GM23338 (cell line): ENCODE results near the gene TJP1. TPM values are rescaled to one million over a fixed set of nuclear protein-coding genes. Genes with fewer than 3 reads are reported as not detected.

Experiments
- ATAC-seq: fragments of 200-7000 bp; cut with Tn5 transposase; 3 replicates; pipeline ENCODE4 v1.9.1; 2020
- DNase-seq: peaks from one replicate; pipeline ENCODE4 v3.0.0-alpha.2; 2015; ENCODE audit warnings: low spot score
- H2AFZ ChIP-seq: fragments of 200-600 bp; sonication (generic); 2 replicates; pipeline ENCODE4 v1.8.0; 2016; ENCODE audit warnings: antibody characterized with exemption, mild to moderate bottlenecking, moderate library complexity
- H3F3A ChIP-seq: fragments of 200-600 bp; sonication (generic); replicated peaks from 2 replicates; pipeline ENCODE4 v1.8.0; 2017; ENCODE audit warnings: antibody characterized with exemption, mixed run types, low read depth
- H3K27ac ChIP-seq: fragments of 200-600 bp; sonication (generic); 2 replicates; pipeline ENCODE4 v1.6.1; 2016; ENCODE audit warnings: low read depth
- H3K27me3 ChIP-seq: fragments of 200-600 bp; sonication (generic); 2 replicates; pipeline ENCODE4 v1.8.0; 2016; ENCODE audit warnings: mild to moderate bottlenecking, mixed run types, moderate library complexity; ENCODE audit not compliant: insufficient read depth
- H3K36me3 ChIP-seq: fragments of 200-600 bp; sonication (generic); 2 replicates; pipeline ENCODE4 v1.8.0; 2016; ENCODE audit warnings: mild to moderate bottlenecking; ENCODE audit not compliant: insufficient read depth
- H3K4me1 ChIP-seq: fragments of 200-600 bp; sonication (generic); 2 replicates; pipeline ENCODE4 v1.8.0; 2016; ENCODE audit warnings: mild to moderate bottlenecking, moderate library complexity; ENCODE audit not compliant: insufficient read depth
- H3K4me2 ChIP-seq: fragments of 200-600 bp; sonication (generic); 2 replicates; pipeline ENCODE4 v1.7.1; 2017; ENCODE audit warnings: mixed run types
- H3K4me3 ChIP-seq: fragments of 200-600 bp; sonication (generic); 2 replicates; pipeline ENCODE4 v1.6.1; 2016; ENCODE audit warnings: mixed run types
- H3K79me2 ChIP-seq: fragments of 200-600 bp; sonication (generic); replicated peaks from 2 replicates; pipeline ENCODE4 v1.8.0; 2017; ENCODE audit warnings: mild to moderate bottlenecking; ENCODE audit not compliant: insufficient read depth
- H3K9me2 ChIP-seq: fragments of 200-600 bp; sonication (generic); 2 replicates; pipeline ENCODE4 v1.8.0; 2017; ENCODE audit not compliant: insufficient read depth
- H4K20me1 ChIP-seq: fragments of 200-600 bp; sonication (generic); replicated peaks from 2 replicates; pipeline ENCODE4 v1.8.0; 2017; ENCODE audit warnings: mild to moderate bottlenecking; ENCODE audit not compliant: insufficient read depth
- H3K27ac Mint-ChIP-seq: 2 replicates; pipeline ENCODE4 v1.8.0; 2020; ENCODE audit warnings: inconsistent platforms, mild to moderate bottlenecking, moderate library complexity, mixed read lengths
- H3K27me3 Mint-ChIP-seq: 3 replicates; pipeline ENCODE4 v1.8.0; 2022; ENCODE audit warnings: low read depth, mild to moderate bottlenecking, moderate library complexity, mixed read lengths, inconsistent platforms; ENCODE audit not compliant: insufficient read depth, poor library complexity
- H3K36me3 Mint-ChIP-seq: 3 replicates; pipeline ENCODE4 v1.8.0; 2021; ENCODE audit warnings: low read depth, mild to moderate bottlenecking, inconsistent platforms, moderate library complexity, mixed read lengths
- H3K4me1 Mint-ChIP-seq: 3 replicates; pipeline ENCODE4 v1.8.0; 2020; ENCODE audit warnings: mild to moderate bottlenecking, inconsistent platforms, mixed read lengths
- H3K4me3 Mint-ChIP-seq: 3 replicates; pipeline ENCODE4 v1.8.0; 2021; ENCODE audit warnings: moderate library complexity, mild to moderate bottlenecking, inconsistent platforms, mixed read lengths
- H3K9me3 Mint-ChIP-seq: 3 replicates; pipeline ENCODE4 v1.8.0; 2020; ENCODE audit warnings: moderate library complexity, mild to moderate bottlenecking, inconsistent platforms, mixed read lengths
- CREB1 ChIP-seq: fragments of 250-450 bp; sonication (Bioruptor Pico); IDR thresholded peaks from 2 replicates; pipeline ENCODE4 v1.5.0; 2020; ENCODE audit warnings: low read depth, mild to moderate bottlenecking, moderate library complexity
- ETS1 ChIP-seq: IDR thresholded peaks from 2 replicates; pipeline ENCODE4 v1.6.1; 2016; ENCODE audit warnings: antibody characterized with exemption
- EZH2 ChIP-seq: fragments of 200-600 bp; sonication (generic); IDR thresholded peaks from one replicate; pipeline ENCODE4 v1.8.0; 2017; ENCODE audit warnings: antibody characterized with exemption, mild to moderate bottlenecking, low read depth; ENCODE audit not compliant: unreplicated experiment
- EZH2phosphoT487 ChIP-seq: fragments of 200-600 bp; sonication (generic); IDR thresholded peaks from one replicate; pipeline ENCODE4 v1.8.1; 2018; ENCODE audit warnings: antibody characterized with exemption; ENCODE audit not compliant: unreplicated experiment
- JUNB ChIP-seq: IDR thresholded peaks from one replicate; pipeline ENCODE4 v1.6.1; 2016; ENCODE audit warnings: antibody characterized with exemption; ENCODE audit not compliant: unreplicated experiment
- NANOG ChIP-seq: IDR thresholded peaks from 2 replicates; pipeline ENCODE4 v1.6.1; 2016; ENCODE audit warnings: antibody characterized with exemption, borderline replicate concordance
- POLR2AphosphoS5 ChIP-seq: IDR thresholded peaks from 2 replicates; pipeline ENCODE4 v1.6.1; 2016; ENCODE audit warnings: antibody characterized with exemption, low read depth
- STAT1 ChIP-seq: IDR thresholded peaks from one replicate; pipeline ENCODE4 v1.6.1; 2016; ENCODE audit warnings: antibody characterized with exemption; ENCODE audit not compliant: unreplicated experiment
- ZNF114 ChIP-seq: fragments of 250-450 bp; sonication (Bioruptor Pico); IDR thresholded peaks from 2 replicates; pipeline ENCODE4 v1.5.0; 2020; ENCODE audit warnings: mild to moderate bottlenecking, moderate library complexity
- ZNF331 ChIP-seq: fragments of 250-450 bp; sonication (Bioruptor Pico); IDR thresholded peaks from 2 replicates; pipeline ENCODE4 v1.5.0; 2020; ENCODE audit warnings: low read depth, mild to moderate bottlenecking, moderate library complexity
- polyA plus RNA-seq: library from polyadenylated mRNA; unstranded; fragments of >200 nt; fragmentation: Nextera tagmentation; extraction: Ambion mirVana; gene quantifications from 2 replicates; pipeline ENCODE4 v1.2.1, GENCODE V29; 2016
- total RNA-seq: library from RNA; depleted of rRNA; stranded (reverse); fragments of >200 nt; shearing (Covaris generic); gene quantifications from 2 replicates; pipeline ENCODE4 v1.2.3, GENCODE V29; 2014
- TF ChIP-seq, protein P1 (sequence below): IDR thresholded peaks from one replicate; pipeline ENCODE4 v1.6.1; 2018; ENCODE audit warnings: antibody characterized with exemption; ENCODE audit not compliant: unreplicated experiment
- TF ChIP-seq, protein P2 (sequence below), 2 experiments: fragments of 200-600 bp in 1 of 2; sonication (generic) in 1 of 2; conservative IDR thresholded peaks; 2 replicates each; pipeline versions ENCODE4 v1.5.1 to v1.6.1; 2016 to 2017; ENCODE audit warnings: antibody characterized with exemption in 2 of 2, low read depth in 2 of 2, mild to moderate bottlenecking in 2 of 2, moderate library complexity in 1 of 2
- TF ChIP-seq, protein P3 (sequence below): fragments of 250-450 bp; sonication (Bioruptor Pico); IDR thresholded peaks from 2 replicates; pipeline ENCODE4 v1.5.0; 2020; ENCODE audit warnings: mild to moderate bottlenecking, moderate library complexity

TJP1 gene
- total and polyA plus RNA-seq, 2 experiments from 2014 or later: 76.2 to 116 TPM

DNA sequence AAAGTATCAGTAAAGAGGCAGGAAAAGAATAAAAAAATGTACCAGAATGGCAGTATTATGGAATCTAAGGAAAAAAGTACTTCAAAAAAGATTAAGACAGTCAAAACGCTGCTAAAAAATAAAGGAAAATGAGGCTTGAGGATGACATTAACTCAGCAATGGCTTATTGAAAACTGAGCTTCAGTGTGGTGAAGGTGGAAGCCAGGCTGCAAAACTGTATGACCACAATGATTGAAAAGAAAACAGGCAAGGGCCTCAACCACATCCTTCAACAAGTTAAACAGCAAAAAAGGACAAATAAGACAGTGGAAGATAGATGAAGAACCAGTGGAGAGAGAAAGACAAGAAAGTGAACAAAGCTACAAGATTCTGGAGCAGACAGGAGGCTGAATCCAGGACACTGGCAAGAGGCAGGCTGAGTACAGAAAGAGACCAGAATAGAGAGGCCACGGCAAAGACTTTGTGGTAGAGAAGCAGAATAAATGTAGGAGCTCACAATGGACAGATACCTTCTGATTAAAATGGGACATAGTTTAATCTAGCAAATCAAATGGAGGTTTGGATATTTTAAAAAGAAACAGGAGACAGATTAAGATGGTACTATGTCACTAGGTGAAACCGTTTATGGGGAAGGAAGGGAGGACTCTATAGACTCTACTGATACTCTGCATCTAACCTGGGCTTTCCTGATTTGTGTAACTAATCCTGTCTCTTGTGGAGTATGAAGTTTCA lies 86.1 kb downstream of the TJP1 start:
- no peaks in the 10 kb centered on the region for H3K27me3 ChIP-seq
- H3K9me2 ChIP-seq: no peaks in the 10 kb centered on the region
- no peak for DNase-seq
- no peak overlapping the region for H3K4me3 Mint-ChIP-seq
- H2AFZ ChIP-seq: no peak overlapping the region
- peaks cover 5% of the 10 kb centered on the region; the same call in 1 of the 2 replicates for H4K20me1 ChIP-seq
- H3K4me1 Mint-ChIP-seq: no peaks in the 10 kb centered on the region
- no peak for TF ChIP-seq CREB1
- no peak for TF ChIP-seq ZNF114 (CRISPR knock-in tag)
- TF ChIP-seq JUNB: no peak
- no peak for TF ChIP-seq EZH2
- no peak for TF ChIP-seq EZH2phosphoT487
- no peak for TF ChIP-seq POLR2AphosphoS5
- TF ChIP-seq, protein P1, sequence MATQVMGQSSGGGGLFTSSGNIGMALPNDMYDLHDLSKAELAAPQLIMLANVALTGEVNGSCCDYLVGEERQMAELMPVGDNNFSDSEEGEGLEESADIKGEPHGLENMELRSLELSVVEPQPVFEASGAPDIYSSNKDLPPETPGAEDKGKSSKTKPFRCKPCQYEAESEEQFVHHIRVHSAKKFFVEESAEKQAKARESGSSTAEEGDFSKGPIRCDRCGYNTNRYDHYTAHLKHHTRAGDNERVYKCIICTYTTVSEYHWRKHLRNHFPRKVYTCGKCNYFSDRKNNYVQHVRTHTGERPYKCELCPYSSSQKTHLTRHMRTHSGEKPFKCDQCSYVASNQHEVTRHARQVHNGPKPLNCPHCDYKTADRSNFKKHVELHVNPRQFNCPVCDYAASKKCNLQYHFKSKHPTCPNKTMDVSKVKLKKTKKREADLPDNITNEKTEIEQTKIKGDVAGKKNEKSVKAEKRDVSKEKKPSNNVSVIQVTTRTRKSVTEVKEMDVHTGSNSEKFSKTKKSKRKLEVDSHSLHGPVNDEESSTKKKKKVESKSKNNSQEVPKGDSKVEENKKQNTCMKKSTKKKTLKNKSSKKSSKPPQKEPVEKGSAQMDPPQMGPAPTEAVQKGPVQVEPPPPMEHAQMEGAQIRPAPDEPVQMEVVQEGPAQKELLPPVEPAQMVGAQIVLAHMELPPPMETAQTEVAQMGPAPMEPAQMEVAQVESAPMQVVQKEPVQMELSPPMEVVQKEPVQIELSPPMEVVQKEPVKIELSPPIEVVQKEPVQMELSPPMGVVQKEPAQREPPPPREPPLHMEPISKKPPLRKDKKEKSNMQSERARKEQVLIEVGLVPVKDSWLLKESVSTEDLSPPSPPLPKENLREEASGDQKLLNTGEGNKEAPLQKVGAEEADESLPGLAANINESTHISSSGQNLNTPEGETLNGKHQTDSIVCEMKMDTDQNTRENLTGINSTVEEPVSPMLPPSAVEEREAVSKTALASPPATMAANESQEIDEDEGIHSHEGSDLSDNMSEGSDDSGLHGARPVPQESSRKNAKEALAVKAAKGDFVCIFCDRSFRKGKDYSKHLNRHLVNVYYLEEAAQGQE: no peak
- TF ChIP-seq STAT1: no peak
- no peak for TF ChIP-seq NANOG
- no peak for TF ChIP-seq ETS1
- no peak for TF ChIP-seq ZNF331 (CRISPR knock-in tag)
- TF ChIP-seq, protein P2, sequence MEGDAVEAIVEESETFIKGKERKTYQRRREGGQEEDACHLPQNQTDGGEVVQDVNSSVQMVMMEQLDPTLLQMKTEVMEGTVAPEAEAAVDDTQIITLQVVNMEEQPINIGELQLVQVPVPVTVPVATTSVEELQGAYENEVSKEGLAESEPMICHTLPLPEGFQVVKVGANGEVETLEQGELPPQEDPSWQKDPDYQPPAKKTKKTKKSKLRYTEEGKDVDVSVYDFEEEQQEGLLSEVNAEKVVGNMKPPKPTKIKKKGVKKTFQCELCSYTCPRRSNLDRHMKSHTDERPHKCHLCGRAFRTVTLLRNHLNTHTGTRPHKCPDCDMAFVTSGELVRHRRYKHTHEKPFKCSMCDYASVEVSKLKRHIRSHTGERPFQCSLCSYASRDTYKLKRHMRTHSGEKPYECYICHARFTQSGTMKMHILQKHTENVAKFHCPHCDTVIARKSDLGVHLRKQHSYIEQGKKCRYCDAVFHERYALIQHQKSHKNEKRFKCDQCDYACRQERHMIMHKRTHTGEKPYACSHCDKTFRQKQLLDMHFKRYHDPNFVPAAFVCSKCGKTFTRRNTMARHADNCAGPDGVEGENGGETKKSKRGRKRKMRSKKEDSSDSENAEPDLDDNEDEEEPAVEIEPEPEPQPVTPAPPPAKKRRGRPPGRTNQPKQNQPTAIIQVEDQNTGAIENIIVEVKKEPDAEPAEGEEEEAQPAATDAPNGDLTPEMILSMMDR (conservative IDR thresholded peaks at IDR 0.05; ENCODE audit: low read depth in 2 of 2): no peak
- TF ChIP-seq, protein P3, sequence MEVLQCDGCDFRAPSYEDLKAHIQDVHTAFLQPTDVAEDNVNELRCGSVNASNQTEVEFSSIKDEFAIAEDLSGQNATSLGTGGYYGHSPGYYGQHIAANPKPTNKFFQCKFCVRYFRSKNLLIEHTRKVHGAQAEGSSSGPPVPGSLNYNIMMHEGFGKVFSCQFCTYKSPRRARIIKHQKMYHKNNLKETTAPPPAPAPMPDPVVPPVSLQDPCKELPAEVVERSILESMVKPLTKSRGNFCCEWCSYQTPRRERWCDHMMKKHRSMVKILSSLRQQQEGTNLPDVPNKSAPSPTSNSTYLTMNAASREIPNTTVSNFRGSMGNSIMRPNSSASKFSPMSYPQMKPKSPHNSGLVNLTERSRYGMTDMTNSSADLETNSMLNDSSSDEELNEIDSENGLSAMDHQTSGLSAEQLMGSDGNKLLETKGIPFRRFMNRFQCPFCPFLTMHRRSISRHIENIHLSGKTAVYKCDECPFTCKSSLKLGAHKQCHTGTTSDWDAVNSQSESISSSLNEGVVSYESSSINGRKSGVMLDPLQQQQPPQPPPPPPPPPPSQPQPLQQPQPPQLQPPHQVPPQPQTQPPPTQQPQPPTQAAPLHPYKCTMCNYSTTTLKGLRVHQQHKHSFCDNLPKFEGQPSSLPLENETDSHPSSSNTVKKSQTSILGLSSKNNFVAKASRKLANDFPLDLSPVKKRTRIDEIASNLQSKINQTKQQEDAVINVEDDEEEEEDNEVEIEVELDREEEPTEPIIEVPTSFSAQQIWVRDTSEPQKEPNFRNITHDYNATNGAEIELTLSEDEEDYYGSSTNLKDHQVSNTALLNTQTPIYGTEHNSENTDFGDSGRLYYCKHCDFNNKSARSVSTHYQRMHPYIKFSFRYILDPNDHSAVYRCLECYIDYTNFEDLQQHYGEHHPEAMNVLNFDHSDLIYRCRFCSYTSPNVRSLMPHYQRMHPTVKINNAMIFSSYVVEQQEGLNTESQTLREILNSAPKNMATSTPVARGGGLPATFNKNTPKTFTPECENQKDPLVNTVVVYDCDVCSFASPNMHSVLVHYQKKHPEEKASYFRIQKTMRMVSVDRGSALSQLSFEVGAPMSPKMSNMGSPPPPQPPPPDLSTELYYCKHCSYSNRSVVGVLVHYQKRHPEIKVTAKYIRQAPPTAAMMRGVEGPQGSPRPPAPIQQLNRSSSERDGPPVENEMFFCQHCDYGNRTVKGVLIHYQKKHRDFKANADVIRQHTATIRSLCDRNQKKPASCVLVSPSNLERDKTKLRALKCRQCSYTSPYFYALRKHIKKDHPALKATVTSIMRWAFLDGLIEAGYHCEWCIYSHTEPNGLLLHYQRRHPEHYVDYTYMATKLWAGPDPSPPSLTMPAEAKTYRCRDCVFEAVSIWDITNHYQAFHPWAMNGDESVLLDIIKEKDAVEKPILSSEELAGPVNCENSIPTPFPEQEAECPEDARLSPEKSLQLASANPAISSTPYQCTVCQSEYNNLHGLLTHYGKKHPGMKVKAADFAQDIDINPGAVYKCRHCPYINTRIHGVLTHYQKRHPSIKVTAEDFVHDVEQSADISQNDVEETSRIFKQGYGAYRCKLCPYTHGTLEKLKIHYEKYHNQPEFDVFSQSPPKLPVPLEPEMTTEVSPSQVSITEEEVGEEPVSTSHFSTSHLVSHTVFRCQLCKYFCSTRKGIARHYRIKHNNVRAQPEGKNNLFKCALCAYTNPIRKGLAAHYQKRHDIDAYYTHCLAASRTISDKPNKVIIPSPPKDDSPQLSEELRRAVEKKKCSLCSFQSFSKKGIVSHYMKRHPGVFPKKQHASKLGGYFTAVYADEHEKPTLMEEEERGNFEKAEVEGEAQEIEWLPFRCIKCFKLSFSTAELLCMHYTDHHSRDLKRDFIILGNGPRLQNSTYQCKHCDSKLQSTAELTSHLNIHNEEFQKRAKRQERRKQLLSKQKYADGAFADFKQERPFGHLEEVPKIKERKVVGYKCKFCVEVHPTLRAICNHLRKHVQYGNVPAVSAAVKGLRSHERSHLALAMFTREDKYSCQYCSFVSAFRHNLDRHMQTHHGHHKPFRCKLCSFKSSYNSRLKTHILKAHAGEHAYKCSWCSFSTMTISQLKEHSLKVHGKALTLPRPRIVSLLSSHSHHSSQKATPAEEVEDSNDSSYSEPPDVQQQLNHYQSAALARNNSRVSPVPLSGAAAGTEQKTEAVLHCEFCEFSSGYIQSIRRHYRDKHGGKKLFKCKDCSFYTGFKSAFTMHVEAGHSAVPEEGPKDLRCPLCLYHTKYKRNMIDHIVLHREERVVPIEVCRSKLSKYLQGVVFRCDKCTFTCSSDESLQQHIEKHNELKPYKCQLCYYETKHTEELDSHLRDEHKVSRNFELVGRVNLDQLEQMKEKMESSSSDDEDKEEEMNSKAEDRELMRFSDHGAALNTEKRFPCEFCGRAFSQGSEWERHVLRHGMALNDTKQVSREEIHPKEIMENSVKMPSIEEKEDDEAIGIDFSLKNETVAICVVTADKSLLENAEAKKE: no peak
- H3K27me3 Mint-ChIP-seq: no peaks in the 10 kb centered on the region
- no peak overlapping the region for H3K4me3 ChIP-seq
- H3K36me3 Mint-ChIP-seq: peaks cover 63% of the 10 kb centered on the region
- no peaks in the 10 kb centered on the region for H3F3A ChIP-seq
- ATAC-seq: no peak
- H3K4me1 ChIP-seq: no peaks in the 10 kb centered on the region
- H3K36me3 ChIP-seq: peaks cover 38% of the 10 kb centered on the region
- 0 out of 2 replicates have a peak overlapping the region, but pooled peaks have one; percentile 47 for H3K27ac ChIP-seq
- no peak overlapping the region for H3K27ac Mint-ChIP-seq
- H3K4me2 ChIP-seq: no peak overlapping the region
- H3K79me2 ChIP-seq: no peaks in the 10 kb centered on the region
- H3K9me3 Mint-ChIP-seq: no peaks in the 10 kb centered on the region
